ENCODE data around the gene COMMD4.

DNA sequence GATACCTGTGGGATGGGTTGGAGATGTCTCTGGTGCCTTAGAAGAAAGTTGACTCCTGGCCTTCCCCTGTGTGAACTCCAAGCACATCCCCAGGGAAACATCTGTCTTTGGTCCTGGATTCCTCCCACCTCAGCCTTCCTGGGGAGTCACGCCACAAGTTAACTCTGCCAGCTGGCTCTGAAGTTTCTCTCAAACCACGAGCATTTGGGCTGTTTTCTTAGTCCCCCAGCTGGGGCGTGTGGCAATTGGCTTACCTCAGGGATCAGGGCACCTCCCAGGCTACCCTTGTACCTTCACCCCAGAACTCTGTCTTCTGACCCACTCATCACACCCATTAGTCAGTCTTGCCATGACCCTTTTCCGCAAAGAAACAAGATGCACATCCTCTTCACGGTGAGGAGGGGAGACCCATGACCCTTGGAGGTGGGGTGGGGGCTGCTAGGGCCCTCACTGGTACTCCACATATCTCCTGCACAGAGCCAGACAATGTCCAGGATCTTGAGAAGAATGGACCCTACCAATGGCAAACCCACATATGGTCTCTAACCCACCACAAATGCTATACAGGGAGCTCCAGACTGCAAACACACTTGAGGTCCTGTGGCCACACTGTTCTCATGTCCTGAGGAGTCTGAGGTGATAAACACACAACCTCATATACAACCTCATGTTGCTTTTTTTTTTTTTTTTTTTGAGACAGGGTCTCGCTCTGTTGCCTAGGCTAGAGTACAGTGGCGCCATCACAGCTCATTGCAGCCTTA, 14.9 kb downstream of the COMMD4 start:
- TF ChIP-seq FOXK2 (IDR thresholded peaks at IDR 0.05) (no peak), ARNT (IDR thresholded peaks at IDR 0.05) (no peak), FOXM1 (IDR thresholded peaks at IDR 0.05; ENCODE audit: borderline replicate concordance) (no peak), FOXA1 (IDR thresholded peaks at IDR 0.05) (no peak), ELF4 (IDR thresholded peaks at IDR 0.05) (no peak), SUZ12 (IDR thresholded peaks at IDR 0.05) (no peak), TARDBP (IDR thresholded peaks at IDR 0.05) (no peak), ZNF384 (IDR thresholded peaks at IDR 0.05) (no peak), LEF1 (IDR thresholded peaks at IDR 0.05; ENCODE audit: borderline replicate concordance) (no peak), NFRKB (IDR thresholded peaks at IDR 0.05) (no peak)
